ENCODE data around the gene NUDT12.

- TF ChIP-seq CTCF (IDR thresholded peaks at IDR 0.05) (no peak), ZFX (IDR thresholded peaks at IDR 0.05; ENCODE audit: borderline replicate concordance) (no peak)
Measured at GRCh38 chr5:103561685-103562452, 720 bp downstream of the NUDT12 start.
